HG03175 (cell line): ENCODE data around the gene PLAU.
"Not testable (repeated sequence)": the region's sequence is repeated elsewhere in the genome, so short reads cannot be mapped to it uniquely, and the experiment has no call there.

Experiments
- ATAC-seq: cut with Tn5 transposase; IDR thresholded peaks from one replicate; pipeline ENCODE4 v1.9.1; 2021; ENCODE audit warnings: mild to moderate bottlenecking, moderate library complexity; ENCODE audit not compliant: unreplicated experiment

The PLAU gene

DNA sequence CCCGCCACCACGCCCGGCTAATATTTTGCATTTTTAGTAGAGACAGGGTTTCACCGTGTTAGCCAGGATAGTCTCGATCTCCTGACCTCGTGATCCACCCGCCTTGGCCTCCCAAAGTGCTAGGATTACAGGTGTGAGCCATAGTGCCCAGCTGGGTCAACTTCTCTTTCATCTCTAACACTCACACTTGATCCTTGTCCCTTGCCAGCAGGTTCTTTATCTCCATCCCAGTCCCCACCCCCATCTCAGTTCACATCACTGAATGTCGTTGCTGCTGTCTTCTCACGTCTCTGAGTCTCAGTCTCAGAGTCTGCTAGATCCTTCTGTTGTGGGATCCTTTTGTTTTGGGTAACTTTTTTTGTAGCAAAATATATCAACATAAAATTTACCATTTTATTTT is 15.6 kb upstream of the PLAU start:
- ATAC-seq: not testable (repeated sequence)

GRCh38 chr10:73897693-73898092 is 13.2 kb upstream of the PLAU start:
- no peak for ATAC-seq

DNA sequence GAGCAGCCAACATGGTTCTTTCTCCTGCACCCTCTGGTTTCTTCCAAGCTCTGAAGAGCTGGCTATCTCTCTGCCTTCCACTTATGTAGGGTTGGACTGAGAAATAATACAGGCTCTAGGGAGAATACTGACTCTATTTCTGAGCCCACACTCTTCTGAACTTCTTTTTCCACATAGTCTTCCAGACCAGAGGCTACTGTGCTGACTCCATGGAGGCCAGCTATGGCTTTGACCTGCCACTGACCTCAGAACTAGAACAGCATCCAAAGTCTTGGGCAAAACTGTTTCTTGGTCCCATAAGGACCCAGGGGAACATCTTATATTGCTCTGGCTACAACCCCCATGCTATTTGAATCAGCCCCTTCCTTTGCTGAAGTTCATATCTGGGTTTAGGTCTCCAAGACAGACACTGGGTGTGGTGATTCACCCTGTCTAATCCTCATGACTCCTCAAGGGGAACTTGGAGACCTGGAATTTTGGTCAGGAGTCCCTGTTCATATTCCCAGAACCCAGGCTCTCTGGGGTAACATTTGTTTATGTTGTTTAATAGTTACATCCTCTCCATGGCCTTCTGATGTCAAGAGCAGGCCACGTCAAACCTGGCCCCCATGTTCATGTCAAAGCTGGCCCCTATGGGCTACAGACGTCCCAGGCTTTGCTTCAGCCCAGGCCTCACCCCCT is 12.1 kb upstream of the PLAU start:
- ATAC-seq: no peak

DNA sequence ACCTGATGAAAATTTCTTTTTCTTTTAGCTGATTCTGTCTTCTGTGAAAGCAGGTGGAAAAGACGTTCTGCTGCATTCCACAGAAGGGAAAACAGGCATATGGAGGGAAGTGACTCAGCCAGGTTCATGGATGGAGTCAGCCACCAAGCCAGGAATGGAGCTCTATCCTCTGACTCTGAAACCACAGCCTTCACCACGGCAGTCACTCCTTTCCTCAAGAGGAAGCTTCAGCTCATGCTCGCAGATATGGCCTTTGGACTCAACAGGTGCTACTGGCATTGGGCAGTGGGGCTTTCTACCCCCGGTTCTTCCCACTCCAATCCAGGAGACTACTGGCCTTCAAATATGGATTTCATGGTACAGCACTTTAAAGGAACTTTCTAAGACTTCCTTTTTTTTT is 11.5 kb upstream of the PLAU start:
- ATAC-seq: no peak

DNA sequence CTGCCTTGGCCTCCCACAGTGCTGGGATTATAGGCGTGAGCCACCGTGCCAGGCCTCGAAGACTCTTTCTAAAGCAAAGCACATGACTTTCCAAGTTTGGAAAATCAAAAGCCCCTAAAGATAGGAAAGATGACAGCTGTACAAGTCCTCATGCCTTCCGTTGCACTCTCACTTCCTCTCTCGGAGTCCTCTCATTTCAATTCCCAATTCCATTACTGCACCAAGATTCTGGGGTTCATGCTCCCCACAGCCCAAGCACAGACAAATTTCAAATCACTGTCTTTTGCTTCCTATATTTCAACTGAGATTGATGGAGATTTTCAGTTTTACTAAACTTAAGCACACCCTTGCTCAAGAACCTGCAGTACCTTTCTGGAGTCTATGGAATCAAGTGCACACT is 10.9 kb upstream of the PLAU start:
- no peak for ATAC-seq

DNA sequence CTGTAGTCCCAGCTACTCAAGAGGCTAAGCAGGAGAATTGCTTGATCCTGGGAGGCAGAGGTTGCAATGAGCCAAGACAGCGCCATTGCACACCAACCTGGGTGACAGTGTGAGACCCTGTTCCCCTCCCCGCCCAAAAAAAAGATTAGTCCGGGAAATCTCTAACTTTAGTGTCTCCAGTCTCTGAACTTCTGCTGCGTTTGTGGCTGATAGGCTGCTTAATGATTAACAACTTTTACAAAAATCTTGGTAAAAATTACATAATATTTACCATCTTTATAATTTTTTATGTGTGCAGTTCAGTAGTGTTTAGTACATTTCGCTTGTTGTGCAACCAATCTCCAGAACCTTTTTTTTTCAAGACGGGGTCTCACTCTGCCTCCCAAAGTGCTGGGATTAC is 9.7 kb upstream of the PLAU start:
- ATAC-seq: no peak

DNA sequence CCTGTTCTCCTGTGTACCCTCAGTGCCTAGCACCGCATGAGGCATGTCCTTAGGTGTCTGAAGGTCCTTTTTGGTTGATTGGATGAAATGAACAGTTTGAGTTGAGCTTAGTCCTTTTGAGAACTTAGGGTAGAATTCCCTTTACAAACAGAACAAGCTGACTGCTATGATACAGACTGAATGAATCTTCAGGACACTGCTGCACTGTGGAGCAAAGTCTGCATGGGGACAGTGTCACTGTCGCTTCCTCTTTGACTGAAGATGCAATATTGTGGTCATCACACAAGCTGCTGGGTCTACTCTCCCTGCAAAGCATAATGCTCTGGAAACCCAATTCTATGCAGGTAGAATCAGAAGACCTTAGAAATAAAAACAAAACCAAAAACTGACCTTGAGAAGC is 8.6 kb upstream of the PLAU start:
- no peak for ATAC-seq

DNA sequence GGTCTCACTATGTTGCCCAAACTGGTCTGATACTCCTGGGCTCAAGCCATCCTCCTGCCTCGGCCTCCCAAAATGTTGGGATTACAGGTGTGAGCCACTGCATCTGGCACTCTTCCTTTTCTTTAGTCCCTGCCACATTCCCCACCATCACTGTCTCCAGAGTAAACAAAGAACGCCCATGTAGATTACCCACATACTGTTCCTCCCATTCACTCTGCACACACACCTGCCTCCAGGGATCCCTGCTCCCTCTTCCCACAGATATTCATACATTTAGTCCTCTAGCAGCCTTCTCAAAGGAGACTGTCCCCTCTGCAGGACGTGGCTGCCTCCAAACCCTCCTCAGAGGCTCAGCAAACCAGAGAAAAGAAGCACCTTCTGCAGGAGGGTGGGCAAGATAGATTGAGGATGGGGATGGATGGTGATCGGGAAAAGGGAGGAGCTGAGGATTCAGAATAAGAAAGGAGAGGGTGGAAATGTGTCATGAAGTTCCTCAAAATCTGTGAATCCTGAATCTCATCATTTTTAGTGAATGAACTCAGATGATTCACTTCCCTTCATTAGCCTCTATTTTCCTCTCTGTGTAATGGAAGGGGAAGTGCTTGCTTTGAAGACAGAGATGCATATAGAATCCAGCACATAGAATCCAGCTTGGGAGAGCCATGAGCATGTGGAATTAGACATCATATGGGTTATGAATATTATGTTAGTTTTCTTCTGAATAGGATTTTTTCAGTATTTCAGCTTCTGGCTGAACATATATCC is 5.5 kb upstream of the PLAU start:
- no peak for ATAC-seq

DNA sequence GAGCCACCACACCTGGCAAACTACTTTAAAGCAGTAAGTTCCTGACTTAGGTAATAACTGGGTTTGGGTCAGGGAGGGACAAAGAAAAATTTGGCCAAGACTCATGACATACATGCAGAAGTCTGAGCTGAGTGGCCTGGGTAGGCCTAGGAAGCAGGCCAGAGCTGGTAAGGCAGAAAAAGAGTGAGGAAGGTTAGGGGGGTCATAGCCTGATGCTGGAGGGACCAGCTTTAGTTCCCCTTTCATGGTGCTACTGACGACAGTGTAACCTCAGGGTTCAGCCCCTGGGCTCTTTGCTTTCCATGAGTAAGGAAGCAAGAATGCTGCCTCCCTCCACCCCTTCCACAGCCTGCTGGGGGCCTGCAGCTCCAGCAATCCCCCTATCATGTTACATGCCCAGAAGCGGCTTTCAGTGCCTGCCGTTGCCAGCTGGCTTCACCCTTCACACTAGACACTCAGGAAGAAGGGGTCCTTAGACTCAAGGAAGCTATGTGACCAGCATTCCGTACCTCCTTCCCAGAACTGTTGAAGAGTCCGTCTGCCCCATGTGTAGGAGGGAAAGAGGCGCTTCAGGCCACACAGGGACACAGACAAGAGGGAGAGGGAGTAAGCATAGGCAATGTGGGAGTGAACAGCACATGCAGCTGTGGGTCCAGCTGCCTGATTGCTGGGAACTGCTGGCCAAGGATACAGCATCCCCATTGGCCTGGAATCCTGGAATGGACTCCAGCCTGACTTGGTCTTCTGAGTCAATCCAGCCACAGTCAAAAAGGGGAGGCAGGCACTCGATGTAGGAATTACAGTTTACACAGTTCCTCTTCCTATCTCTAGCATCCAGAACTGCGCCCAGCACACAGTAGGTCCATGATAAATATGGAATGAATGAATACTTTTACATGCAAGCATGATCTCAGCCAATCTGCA is 4.1 kb upstream of the PLAU start:
- no peak for ATAC-seq

DNA sequence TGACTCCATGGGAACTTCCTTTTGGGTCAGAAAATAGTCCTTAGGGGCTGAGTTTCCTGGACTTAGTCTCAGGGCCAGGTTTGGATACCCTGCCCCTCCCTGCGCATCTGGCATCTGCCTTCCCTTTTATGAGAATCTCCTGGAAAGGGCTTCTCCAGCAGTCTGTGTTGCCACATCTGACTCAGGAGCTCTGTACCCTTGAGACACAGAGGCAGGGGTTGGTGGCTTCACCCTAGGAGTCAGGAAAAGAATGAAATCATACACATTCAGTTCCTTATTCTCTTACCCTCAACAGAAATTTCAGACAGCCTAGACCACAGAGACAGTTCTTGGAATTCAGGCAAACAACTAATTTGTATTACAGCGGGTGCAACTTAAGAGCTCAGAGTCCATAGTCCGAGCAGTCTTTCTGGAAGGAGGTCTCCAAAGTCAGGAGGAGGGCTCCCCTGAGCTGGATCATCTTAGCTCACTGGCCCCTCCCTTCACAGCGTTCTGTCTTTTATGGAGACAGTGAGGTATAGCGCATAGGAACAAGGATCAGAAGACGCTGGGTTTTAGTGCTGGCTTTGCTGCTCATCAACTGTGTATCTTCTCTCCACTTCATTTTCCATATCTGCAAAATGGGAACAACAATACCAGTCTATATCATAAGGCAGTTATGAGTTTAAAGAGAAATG is 3.0 kb upstream of the PLAU start:
- ATAC-seq: no peak

- ATAC-seq: peak; percentile 36
Measured at GRCh38 chr10:73908853-73909539, 1.9 kb upstream of the PLAU start.

DNA sequence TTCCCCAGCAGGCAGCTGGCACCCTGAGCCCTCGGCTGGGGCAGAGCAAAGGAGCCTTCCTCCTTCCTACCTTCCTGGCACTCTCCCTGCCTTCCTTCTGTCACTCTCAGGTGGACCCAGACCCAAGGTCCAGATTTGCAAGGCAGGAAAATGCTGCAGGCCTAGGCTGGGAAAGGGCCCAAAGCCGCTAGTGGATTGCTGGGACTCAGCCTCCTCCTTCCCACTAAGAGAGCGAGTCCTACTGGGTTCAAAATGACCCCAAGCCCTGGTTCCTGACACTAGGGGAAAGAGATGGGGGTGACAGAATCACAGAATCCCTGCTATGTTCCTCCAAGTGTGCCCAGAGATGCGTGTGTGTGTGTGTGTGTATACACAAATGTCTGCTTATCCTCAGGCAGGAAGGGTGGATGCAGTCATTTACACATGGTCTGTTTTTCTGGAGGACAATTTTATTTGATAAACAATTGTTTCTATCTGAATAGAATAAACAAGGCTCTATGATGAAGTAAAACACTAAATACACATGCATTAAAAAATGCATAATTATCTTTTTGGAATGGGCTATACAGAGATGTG is 1.3 kb upstream of the PLAU start:
- ATAC-seq: no peak

DNA sequence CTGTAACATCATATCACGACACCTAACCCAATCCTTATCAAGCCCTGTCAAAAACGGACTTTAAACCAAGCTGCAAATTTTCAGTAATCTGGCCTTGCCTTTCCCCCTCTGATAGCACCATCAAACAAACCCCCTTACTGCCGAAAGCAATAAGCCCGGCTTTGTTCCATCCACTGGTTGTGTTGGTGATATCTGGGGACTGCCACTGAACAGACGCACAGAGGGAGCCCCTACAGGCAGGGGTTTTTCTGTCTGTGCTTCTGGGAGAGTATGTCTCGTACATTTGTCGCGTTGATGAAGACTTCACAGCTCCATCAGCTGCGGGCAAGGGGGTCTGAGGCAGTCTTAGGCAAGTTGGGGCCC is 550 bp upstream of the PLAU start:
- ATAC-seq: no peak

GRCh38 chr10:73911553-73912004 is 647 bp downstream of the PLAU start:
- no peak for ATAC-seq

DNA sequence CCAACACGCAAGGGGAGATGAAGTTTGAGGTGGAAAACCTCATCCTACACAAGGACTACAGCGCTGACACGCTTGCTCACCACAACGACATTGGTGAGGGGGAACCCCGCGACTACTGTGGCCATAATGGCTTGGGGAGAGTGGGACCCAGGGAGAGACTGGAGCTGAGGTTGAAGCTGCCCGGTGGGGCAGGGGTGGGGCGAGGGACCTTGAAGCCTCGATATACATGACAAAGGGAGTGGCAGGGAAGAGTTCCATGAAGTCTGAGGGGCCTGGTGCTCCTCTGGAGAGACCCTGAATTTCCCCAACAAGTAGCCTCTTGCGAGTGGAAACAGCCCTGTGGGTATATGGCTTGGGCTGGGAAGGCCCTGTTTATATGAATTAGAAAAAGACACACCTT is 3.1 kb downstream of the PLAU start:
- ATAC-seq: no peak

DNA sequence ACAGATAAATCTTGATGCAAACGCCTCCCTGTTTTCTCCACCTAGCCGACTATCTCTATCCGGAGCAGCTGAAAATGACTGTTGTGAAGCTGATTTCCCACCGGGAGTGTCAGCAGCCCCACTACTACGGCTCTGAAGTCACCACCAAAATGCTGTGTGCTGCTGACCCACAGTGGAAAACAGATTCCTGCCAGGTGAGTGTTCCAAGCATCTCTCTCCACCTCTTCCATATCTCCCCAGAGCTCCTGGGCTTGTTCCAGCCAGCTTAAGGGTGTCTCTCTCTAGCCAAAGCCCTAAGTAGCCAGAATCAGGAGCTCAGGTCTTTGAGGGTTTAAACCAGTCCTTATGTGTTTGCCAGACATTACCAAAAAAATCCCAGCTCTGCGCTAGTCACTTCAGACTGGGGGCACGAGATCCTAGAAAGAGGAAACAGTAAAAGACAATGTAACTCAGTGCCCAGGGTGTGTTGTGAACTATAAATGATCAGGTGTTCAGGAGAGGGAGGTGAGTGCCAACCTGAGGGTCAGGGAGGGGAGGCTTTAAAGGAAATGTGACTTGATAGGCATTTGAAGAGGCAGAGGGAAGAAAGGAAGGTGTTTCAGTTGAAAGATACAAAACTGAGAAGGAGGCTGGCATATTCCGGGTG is 4.4 kb downstream of the PLAU start:
- ATAC-seq: no peak

DNA sequence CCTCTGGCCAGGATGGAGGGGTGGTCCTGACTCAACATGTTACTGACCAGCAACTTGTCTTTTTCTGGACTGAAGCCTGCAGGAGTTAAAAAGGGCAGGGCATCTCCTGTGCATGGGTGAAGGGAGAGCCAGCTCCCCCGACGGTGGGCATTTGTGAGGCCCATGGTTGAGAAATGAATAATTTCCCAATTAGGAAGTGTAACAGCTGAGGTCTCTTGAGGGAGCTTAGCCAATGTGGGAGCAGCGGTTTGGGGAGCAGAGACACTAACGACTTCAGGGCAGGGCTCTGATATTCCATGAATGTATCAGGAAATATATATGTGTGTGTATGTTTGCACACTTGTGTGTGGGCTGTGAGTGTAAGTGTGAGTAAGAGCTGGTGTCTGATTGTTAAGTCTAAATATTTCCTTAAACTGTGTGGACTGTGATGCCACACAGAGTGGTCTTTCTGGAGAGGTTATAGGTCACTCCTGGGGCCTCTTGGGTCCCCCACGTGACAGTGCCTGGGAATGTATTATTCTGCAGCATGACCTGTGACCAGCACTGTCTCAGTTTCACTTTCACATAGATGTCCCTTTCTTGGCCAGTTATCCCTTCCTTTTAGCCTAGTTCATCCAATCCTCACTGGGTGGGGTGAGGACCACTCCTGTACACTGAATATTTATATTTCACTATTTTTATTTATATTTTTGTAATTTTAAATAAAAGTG is 6.0 kb downstream of the PLAU start:
- ATAC-seq: peak; percentile 47

- ATAC-seq: no peak
Measured at GRCh38 chr10:73917566-73918305, 6.8 kb downstream of the PLAU start.
